Left colon (tissue), 2 donors: ENCODE measurements around the gene CAMK2G. TPM values are rescaled to one million over a fixed set of nuclear protein-coding genes. Genes with fewer than 3 reads are reported as not detected.
"Not testable (repeated sequence)": the region's sequence is repeated elsewhere in the genome, so short reads cannot be mapped to it uniquely, and the experiment has no call there.

Experiments
- ATAC-seq: fragments of 200-7000 bp; cut with Tn5 transposase; one replicate; pipeline ENCODE4 v1.9.1; 2020; ENCODE audit warnings: mild to moderate bottlenecking, moderate library complexity
- DNase-seq, 2 donors: peaks; one replicate each; pipeline ENCODE4 v3.0.0-alpha.2; 2020
- intact Hi-C, 2 donors: fragments of 100-400 bp; cut with DNase I in 1 of 2; cut with micrococcal nuclease in 1 of 2; formaldehyde crosslinking; loops; one replicate each; pipeline versions ENCODE4 v1.11.2 to v1.14.0; 2022; cut with DNase I, micrococcal nuclease
- long read RNA-seq: library from polyadenylated mRNA; unstranded; transcript quantifications from one replicate; pipeline ENCODE4 v2.0.0, GENCODE V29; 2021
- total RNA-seq, 2 donors: library from RNA; stranded (reverse); fragmentation: NEBNext Ultra II Directional; extraction: Animal tissue kit (Norgen Biotek cat#: 25700); gene quantifications; one replicate each; pipeline ENCODE4 v1.2.1, GENCODE V29; 2021
- donor health status: DM: no; HTN: no; CAD: no.
- donor health status: DM: yes; HTN: yes; CAD: no.

Gene CAMK2G
- 10 to 100 TPM; 52.3 to 56.1 TPM for total RNA-seq
- long read RNA-seq, partial matches to known transcripts = 6 of 42 reads
- long read RNA-seq, other reads (novel, unspliced or antisense) = 32 of 42 reads

DNA sequence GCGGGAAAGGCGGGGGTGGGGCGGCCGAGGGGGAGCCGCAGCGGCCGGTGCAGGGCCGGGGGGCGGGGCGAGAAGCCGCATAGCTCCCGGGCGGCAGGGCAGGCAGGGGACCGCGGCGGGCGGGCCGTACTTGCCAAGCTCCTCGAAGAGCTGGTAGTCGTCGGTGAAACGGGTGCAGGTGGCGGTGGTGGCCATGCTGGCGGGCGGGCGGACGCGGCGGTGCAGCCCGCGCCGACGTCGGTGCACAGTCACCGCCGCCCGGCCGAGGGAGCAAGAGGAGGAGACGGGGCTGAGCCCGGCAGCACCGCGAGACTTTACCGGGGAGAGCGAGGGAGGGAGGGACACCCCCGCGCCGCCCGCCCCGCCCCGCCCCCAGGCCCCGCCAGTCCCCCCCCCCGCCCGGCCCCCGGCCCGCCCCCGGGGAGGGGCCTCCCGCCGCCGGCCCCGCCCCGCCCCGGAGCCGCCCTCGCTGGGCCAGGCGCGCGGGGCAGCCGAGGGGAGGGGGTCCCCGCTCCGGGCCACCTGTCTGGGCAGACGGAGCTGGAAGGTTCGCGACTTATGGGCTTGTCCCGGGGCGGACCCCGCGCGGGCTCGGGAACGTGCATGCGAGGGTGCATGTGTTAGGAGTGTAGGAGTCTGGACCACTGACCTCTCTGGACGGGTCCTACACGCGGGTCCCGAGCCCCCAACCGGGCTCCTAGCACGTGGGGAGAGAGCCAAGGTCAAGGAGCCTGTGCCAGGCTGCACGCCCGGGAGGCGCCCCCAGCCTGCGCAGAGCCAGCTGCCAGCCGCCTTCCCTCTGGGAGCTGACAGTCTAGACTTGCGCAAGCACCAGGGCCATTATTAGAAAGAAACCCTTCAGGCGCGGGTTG lies at the start of gene CAMK2G:
Gene CAMK2G, minus strand, starts transcription at position 289 of the 872 bp plus-strand sequence. Its CDS starts 94 bp downstream, at position 195.
- ATAC-seq = peak; percentile 74
- DNase-seq = peak; percentile 83 to 88
- intact Hi-C loops = no loop called here

GRCh38 chr10:73922864-73923133 lies 48.4 kb upstream of the CAMK2G start:
- DNase-seq = no peak
- intact Hi-C loops = no loop called here
- no peak for ATAC-seq

DNA sequence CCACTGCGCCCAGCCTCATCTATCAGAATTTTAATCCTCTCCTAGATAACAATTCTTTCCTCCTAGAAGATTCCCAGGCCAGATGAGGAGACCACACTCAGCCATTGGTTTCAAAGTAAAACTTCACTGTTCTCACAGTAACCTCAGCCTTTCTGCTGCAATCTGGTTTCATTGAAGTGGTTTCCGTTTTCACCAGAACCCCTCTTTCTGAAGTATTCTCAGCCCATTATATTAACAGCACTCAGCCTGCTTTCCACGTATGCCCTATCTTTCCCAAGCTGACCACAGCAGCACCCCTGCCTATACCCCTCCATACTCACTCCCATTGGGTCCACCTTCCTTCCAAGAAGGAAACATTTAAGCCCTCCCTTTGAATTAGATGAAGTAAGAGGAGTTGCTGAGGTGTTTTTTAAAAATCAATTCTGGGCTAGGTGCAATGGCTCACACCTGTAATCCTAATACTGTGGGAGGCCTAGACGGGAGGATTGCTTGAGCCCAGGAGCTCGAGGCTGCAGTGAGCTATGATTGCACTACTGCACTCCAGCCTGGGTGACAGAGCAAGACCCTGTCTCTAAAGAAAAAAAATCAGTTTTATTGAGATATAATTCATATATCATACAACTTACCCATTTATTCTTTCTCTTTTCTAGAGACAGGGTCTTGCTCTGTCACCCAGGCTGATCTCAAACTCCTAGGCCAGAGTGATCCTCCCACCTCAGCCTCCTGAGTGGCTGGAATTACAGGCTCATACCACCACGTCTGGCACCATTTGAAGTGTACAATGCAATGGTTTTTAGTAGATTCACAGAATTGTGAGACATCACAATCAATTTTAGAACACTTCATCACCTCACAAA lies 47.9 kb upstream of the CAMK2G start:
- ATAC-seq = no peak
- intact Hi-C loops = no loop called here

DNA sequence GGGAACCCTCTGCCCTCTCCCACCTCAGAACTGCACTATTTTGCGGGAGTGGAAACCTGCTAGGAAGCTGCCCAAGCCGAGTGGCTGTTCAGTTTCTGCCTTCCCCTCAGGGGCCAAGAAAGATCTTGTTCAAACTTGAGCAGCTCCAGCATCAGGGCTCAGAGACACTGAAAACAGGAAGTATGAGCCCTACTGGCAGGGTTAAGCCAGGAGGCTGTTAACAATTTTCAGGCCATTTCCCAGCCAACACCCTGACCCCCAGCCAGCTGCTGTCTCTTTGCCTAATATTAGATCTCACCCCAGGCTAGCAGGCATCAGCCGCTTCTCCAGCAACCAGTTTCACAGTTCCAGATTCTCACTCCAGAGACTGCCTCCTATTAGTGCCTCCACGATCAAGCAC lies 45.7 kb upstream of the CAMK2G start:
- no peak for ATAC-seq
- no peak for DNase-seq
- intact Hi-C loops = no loop called here

More for the DNA sequence above, 47.9 kb upstream of the CAMK2G start:
- DNase-seq = no peak

DNA sequence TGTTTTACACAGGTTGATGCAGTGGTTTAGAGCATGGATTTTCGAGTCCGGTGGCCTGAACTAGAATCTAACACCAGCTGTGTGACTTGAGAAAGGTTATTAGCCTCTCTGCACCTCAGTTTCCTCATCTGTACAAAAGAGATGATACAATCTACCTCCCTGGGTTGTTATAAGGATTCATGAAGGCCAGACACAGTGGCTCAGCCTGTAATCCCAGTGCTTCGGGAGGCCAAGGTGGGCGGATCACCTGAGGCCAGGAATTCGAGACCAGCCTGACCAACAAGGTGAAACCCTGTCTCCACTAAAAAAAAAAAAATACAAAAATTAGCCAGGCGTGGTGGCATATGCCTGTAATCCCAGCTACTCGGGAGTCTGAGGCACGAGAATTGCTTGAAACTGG lies 45.1 kb upstream of the CAMK2G start:
- ATAC-seq, DNase-seq, intact Hi-C loops: not testable (repeated sequence)

- DNase-seq (no peak), ATAC-seq (no peak)
- intact Hi-C loops = no loop called here
These were observed 43.4 kb upstream of the CAMK2G start for GRCh38 chr10:73917566-73918305.

GRCh38 chr10:73916761-73917470 lies 42.6 kb upstream of the CAMK2G start:
- no peak for DNase-seq
- peak; percentile 79 for ATAC-seq
- intact Hi-C loops = no loop called here

DNA sequence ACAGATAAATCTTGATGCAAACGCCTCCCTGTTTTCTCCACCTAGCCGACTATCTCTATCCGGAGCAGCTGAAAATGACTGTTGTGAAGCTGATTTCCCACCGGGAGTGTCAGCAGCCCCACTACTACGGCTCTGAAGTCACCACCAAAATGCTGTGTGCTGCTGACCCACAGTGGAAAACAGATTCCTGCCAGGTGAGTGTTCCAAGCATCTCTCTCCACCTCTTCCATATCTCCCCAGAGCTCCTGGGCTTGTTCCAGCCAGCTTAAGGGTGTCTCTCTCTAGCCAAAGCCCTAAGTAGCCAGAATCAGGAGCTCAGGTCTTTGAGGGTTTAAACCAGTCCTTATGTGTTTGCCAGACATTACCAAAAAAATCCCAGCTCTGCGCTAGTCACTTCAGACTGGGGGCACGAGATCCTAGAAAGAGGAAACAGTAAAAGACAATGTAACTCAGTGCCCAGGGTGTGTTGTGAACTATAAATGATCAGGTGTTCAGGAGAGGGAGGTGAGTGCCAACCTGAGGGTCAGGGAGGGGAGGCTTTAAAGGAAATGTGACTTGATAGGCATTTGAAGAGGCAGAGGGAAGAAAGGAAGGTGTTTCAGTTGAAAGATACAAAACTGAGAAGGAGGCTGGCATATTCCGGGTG lies 41.0 kb upstream of the CAMK2G start:
- intact Hi-C loops = no loop called here
- ATAC-seq (peak; percentile 70), DNase-seq (no peak)

DNA sequence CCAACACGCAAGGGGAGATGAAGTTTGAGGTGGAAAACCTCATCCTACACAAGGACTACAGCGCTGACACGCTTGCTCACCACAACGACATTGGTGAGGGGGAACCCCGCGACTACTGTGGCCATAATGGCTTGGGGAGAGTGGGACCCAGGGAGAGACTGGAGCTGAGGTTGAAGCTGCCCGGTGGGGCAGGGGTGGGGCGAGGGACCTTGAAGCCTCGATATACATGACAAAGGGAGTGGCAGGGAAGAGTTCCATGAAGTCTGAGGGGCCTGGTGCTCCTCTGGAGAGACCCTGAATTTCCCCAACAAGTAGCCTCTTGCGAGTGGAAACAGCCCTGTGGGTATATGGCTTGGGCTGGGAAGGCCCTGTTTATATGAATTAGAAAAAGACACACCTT lies 39.7 kb upstream of the CAMK2G start:
- intact Hi-C loops = no loop called here
- ATAC-seq = no peak
- DNase-seq = no peak

- intact Hi-C loops = no loop called here
- DNase-seq = no peak
- ATAC-seq = no peak
These were observed 37.2 kb upstream of the CAMK2G start for GRCh38 chr10:73911553-73912004.

DNA sequence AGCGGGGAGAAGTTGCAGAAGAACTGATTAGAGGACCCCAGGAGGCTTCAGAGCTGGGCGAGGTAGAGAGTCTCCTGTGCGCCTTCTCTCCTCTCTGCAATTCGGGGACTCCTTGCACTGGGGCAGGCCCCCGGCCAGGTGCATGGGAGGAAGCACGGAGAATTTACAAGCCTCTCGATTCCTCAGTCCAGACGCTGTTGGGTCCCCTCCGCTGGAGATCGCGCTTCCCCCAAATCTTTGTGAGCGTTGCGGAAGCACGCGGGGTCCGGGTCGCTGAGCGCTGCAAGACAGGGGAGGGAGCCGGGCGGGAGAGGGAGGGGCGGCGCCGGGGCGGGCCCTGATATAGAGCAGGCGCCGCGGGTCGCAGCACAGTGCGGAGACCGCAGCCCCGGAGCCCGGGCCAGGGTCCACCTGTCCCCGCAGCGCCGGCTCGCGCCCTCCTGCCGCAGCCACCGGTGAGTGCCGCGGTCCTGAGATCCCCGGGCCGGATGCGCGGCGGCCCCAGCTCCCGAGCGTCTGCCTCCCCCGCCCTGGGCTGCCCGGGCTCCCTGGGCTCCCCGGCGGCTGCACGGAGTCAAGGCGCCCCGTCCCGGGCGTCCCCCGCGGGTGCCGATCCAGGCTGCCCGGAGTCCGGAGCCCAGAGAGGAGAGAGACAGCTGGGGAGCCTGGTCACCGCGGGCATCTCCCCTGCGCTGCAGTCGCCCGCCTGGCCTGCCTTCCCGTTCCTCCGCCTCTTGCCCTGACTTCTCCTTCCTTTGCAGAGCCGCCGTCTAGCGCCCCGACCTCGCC lies 36.6 kb upstream of the CAMK2G start, which contains the start of gene PLAU:
Gene PLAU, plus strand, starts transcription at position 369 of the 789 bp plus-strand sequence. CDS start 424 bp downstream, outside the sequence.
- ATAC-seq (peak; percentile 58), DNase-seq (peak in 1 of 2 donors; percentile 61)
- intact Hi-C loops = no loop called here

DNA sequence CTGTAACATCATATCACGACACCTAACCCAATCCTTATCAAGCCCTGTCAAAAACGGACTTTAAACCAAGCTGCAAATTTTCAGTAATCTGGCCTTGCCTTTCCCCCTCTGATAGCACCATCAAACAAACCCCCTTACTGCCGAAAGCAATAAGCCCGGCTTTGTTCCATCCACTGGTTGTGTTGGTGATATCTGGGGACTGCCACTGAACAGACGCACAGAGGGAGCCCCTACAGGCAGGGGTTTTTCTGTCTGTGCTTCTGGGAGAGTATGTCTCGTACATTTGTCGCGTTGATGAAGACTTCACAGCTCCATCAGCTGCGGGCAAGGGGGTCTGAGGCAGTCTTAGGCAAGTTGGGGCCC lies 36.0 kb upstream of the CAMK2G start:
- DNase-seq = no peak
- intact Hi-C loops = no loop called here
- ATAC-seq = peak; percentile 62

- intact Hi-C loops = no loop called here
- ATAC-seq (no peak), DNase-seq (no peak)
These were observed 35.3 kb upstream of the CAMK2G start for GRCh38 chr10:73909540-73910115.

GRCh38 chr10:73908853-73909539 lies 34.6 kb upstream of the CAMK2G start:
- ATAC-seq (peak; percentile 15), DNase-seq (peak in 1 of 2 donors; percentile 44)
- intact Hi-C loops = no loop called here

GRCh38 chr10:73907841-73908517 lies 33.6 kb upstream of the CAMK2G start:
- ATAC-seq (no peak), DNase-seq (peak in 1 of 2 donors; percentile 49)
- intact Hi-C loops = no loop called here
